Ovary (tissue), 9 donors: ENCODE results near the gene KCNJ9. TPM values are rescaled to one million over a fixed set of nuclear protein-coding genes. Genes with fewer than 3 reads are reported as not detected.

Experiments used
- DNase-seq, 5 donors: peaks; one replicate each; pipeline ENCODE4 v3.0.0-alpha.2; 2019 to 2020
- H3K27ac ChIP-seq, 2 donors: fragments of 200-600 bp; one replicate each; pipeline versions ENCODE4 v1.5.1 to v1.8.0; 2019 to 2022
- H3K27me3 ChIP-seq: fragments of 200-600 bp; one replicate; pipeline ENCODE4 v1.8.0; 2022
- H3K36me3 ChIP-seq: fragments of 200-600 bp; sonication (generic); one replicate; pipeline ENCODE4 v1.5.1; 2019
- H3K4me1 ChIP-seq: one replicate; pipeline ENCODE4 v1.8.1; 2013; ENCODE audit warnings: mild to moderate bottlenecking, moderate library complexity; ENCODE audit not compliant: insufficient read depth
- H3K4me3 ChIP-seq: fragments of 200-600 bp; sonication (generic); one replicate; pipeline ENCODE4 v1.5.1; 2017
- H3K9me3 ChIP-seq, 2 donors: fragments of 200-600 bp in 1 of 2; sonication (generic) in 1 of 2; one replicate each; pipeline versions ENCODE4 v1.5.1 to v1.8.1; 2013 to 2019; ENCODE audit warnings: mild to moderate bottlenecking in 1 of 2, moderate library complexity in 1 of 2
- CTCF ChIP-seq, 3 donors: fragments of 450-650 bp in 2 of 3; fragments of 200-600 bp in 1 of 3; IDR thresholded peaks; one replicate each; pipeline versions ENCODE4 v1.5.1 to v1.8.0; 2016 to 2022; ENCODE audit warnings: antibody characterized with exemption in 3 of 3, mild to moderate bottlenecking in 1 of 3
- EP300 ChIP-seq: sonication (generic); formaldehyde crosslinking; IDR thresholded peaks from one replicate; pipeline ENCODE4 v1.6.1; 2017; ENCODE audit warnings: antibody characterized with exemption
- POLR2A ChIP-seq: fragments of 450-650 bp; IDR thresholded peaks from one replicate; pipeline ENCODE4 v1.6.1; 2017; ENCODE audit warnings: antibody characterized with exemption, mild to moderate bottlenecking, moderate library complexity
- WGBS, 3 donors: extraction: QIAGEN DNeasy Blood & Tissue Kit in 1 of 3; methylation state at CpG; one replicate each; pipeline versions ENCODE4 v1.1.5 to v1.1.7; 2013 to 2017; 5-methylcytosine and 5-hydroxymethylcytosine counted together
- intact Hi-C, 4 donors: fragments of 100-400 bp; cut with DNase I; formaldehyde crosslinking; loops; one replicate each; pipeline versions ENCODE4 v1.11.0 to v1.15.1; 2022 to 2023
- polyA plus RNA-seq, 2 donors: library from polyadenylated mRNA; stranded (reverse); fragments of 200-250 nt in 1 of 2; fragments of 350-450 nt in 1 of 2; fragmentation: Illumina TruSeq in 1 of 2; extraction: RNeasy Lipid Tissue Mini Kit (QIAGEN cat#74804) in 1 of 2; gene quantifications; one replicate each; pipeline ENCODE4 v1.2.3, GENCODE V29; 2013 to 2014
- total RNA-seq, 7 donors: library from RNA; depleted of rRNA in 2 of 7; stranded (reverse); fragments of >200 nt in 2 of 7; fragmentation: NEBNext Ultra II Directional in 3 of 7; extraction: Animal tissue kit (Norgen Biotek cat#: 25700) in 3 of 7; gene quantifications; one replicate each; pipeline versions ENCODE4 v1.1.0 to v1.2.4, GENCODE V29; 2016 to 2023
- donor health status: DM: no; HTN: no; CAD: no; lungs with moderate emphysema.
- donor health status: DM: no; HTN: no; CAD: no.
- donor health status: Bipolar disorder and iron deficiency.
- donor health status: DM: yes; HTN: yes; CAD: no.
- donor health status: DM: no; HTN: no; CAD: no.
- donor health status: DM: yes; HTN: yes; CAD: no.

The KCNJ9 gene
- total and polyA plus RNA-seq, 9 donors: 0.01 TPM; not detected in 8

- DNase-seq: no peak
- H3K9me3 ChIP-seq: no peaks in the 10 kb centered on the region
- no peak overlapping the region for H3K4me3 ChIP-seq
- no peaks in the 10 kb centered on the region for H3K4me1 ChIP-seq
- no peak overlapping the region for H3K27ac ChIP-seq
- TF ChIP-seq POLR2A (no peak), CTCF (IDR thresholded peaks at IDR 0.05) (no peak), EP300 (no peak)
- WGBS, 3 donors: 97 to 100% (median 100%) methylated on average over 1 of the region's 1 CpG
- intact Hi-C loops: no loop called here
- H3K36me3 ChIP-seq: no peaks in the 10 kb centered on the region
- H3K27me3 ChIP-seq: no peaks in the 10 kb centered on the region
These were observed 49.6 kb downstream of the KCNJ9 start for GRCh38 chr1:160130939-160131338.

GRCh38 chr1:160131803-160132565 is 50.6 kb downstream of the KCNJ9 start:
- Histone ChIP-seq H3K4me3 (no peak overlapping the region), H3K9me3 (no peaks in the 10 kb centered on the region), H3K27me3 (no peaks in the 10 kb centered on the region), H3K4me1 (no peaks in the 10 kb centered on the region), H3K27ac (no peak overlapping the region), H3K36me3 (no peaks in the 10 kb centered on the region)
- TF ChIP-seq POLR2A (no peak), EP300 (no peak), CTCF (IDR thresholded peaks at IDR 0.05) (no peak)
- WGBS, 3 donors: 70 to 76% (median 73%) methylated on average over 8 of the region's 8 CpGs
- no peak for DNase-seq
- intact Hi-C loops: no loop called here

GRCh38 chr1:160133990-160134770 is 52.8 kb downstream of the KCNJ9 start:
- H3K4me3 ChIP-seq: no peak overlapping the region
- H3K27me3 ChIP-seq: no peaks in the 10 kb centered on the region
- no peaks in the 10 kb centered on the region for H3K4me1 ChIP-seq
- H3K9me3 ChIP-seq: no peaks in the 10 kb centered on the region
- intact Hi-C loops: no loop called here
- no peak for DNase-seq
- no peak for TF ChIP-seq POLR2A
- no peak for TF ChIP-seq CTCF (IDR thresholded peaks at IDR 0.05)
- no peak for TF ChIP-seq EP300
- H3K36me3 ChIP-seq: no peaks in the 10 kb centered on the region
- 74 to 84% (median 83%) methylated on average over 9 of the region's 9 CpGs for WGBS, 3 donors
- H3K27ac ChIP-seq: no peak overlapping the region

- intact Hi-C loops: no loop called here
- Histone ChIP-seq H3K27ac (no peak overlapping the region), H3K4me3 (no peak overlapping the region), H3K9me3 (no peaks in the 10 kb centered on the region), H3K4me1 (no peaks in the 10 kb centered on the region), H3K36me3 (no peaks in the 10 kb centered on the region), H3K27me3 (no peaks in the 10 kb centered on the region)
- 87% methylated on average over 20 of the region's 20 CpGs for WGBS, 3 donors
- DNase-seq: no peak
- TF ChIP-seq POLR2A (no peak), CTCF (IDR thresholded peaks at IDR 0.05) (no peak), EP300 (no peak)
These were observed 53.6 kb downstream of the KCNJ9 start for GRCh38 chr1:160134791-160135572.
